Left kidney (tissue), 2 donors: ENCODE results near the gene FAM187B. TPM values are rescaled to one million over a fixed set of nuclear protein-coding genes. Genes with fewer than 3 reads are reported as not detected.
"Not testable (repeated sequence)": the region's sequence is repeated elsewhere in the genome, so short reads cannot be mapped to it uniquely, and the experiment has no call there.

Experiments
- DNase-seq: peaks from one replicate; pipeline ENCODE4 v3.0.0-alpha.2; 2013
- polyA plus RNA-seq: library from polyadenylated mRNA; unstranded; fragments of 120-200 nt; gene quantifications from one replicate; pipeline ENCODE4 v1.2.1, GENCODE V29; 2013; ENCODE audit not compliant: insufficient read length

Gene FAM187B
- polyA plus RNA-seq, 1 donor = not detected

DNA sequence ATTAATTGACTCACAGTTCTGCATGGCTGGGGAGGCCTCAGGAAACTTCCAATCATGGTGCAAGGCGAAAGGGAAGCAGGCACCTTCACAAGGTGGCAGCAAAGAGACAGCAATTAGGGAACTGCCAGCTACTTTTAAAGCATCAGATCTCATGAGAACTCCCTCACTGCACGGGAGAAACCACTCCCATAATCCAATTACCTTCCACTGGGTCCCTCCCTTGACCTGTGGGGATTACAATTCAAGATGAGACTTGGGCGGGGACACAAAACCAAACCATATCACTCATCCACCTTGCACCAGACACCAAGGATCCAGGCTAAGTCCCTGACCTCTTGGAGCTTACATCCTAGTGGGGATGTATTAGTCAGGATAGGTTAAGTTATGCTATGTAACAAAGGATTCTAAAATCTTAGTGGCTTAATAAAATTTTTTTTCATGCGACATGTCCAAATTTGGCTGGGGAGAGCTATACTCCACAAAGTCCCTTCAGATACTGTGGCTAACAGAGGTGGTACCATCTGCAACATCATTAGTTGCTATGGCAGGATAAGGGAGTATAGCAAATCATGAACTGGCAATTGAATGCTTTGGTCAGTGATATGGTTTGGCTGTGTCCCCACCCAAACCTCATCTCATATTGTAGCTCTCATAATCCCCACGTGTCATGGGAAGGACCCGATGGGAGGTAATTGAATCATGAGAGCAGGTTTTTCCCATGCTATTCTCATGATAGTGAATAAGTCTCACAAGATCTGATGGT is 8.3 kb upstream of the FAM187B start:
- DNase-seq = no peak

DNA sequence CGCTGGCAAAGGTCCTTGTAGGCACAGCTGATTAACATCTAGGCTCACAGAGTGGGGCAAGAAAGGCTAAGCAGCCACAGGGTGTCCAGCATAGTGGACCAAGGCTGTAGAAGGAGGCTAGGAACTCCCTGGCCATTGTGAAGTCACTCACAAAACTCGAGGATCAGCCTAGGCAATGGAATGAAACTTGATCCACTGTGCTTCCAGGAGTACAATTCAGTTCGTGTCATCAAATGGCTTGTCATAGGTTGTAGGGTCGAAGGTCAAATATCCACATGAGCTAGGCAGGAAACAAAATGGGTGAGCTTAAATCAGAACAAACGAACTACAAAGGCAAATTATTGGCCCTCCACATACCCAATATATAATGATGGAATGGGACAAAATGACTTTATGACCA is 4.4 kb upstream of the FAM187B start:
- no peak for DNase-seq

DNA sequence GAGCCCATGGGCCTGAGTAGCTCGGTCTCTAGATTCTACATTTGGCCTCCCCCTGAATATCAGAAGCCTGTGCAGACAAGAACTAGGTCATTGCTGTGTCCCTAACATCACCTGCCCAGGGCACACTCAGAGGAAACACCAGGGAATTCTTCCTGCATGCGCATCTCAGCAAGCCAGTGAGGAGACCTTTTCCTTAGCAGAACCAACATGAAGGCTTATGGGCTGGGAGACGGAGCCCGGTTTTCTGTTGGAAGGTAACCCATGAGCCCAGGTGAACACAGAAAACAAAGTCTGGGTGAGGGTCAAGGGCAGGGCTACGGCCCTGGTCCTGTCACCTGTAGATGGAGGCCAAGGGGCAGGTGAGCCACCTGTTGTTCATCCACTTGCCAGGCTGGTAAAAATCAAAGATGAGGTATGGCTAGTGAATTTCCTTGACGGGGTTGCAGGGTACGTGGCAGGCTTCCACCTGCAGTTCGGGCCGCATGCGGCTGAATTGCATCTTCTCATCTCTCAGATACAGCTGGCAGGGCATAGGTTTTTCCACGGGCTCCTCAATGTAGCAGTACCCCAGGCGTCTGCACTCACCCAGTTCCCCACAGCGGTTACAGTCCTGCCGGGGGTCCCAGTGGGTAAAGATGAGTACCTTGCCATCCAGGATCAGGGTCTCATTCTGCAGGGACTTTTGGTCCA is 3.6 kb upstream of the FAM187B start:
- DNase-seq = no peak

DNA sequence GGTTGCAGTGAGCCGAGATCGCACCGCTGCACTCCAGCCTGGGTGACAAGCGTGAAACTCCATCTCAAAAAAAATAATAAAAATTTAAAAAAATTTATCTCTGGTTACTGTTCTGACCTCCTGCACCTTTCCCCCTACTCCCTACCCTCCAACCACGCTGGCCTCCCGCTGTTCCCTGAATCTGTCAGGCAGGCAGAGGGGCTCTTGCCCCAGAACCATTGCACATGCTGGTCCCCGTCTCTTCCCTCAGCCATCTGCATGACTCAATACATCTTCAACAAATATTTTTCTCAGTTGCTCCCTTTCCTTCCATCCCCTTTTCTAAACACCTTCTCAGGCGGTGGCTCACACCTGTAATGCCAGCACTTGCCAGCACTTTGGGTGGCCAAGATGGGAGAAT is 1.1 kb upstream of the FAM187B start:
- no peak for DNase-seq

DNA sequence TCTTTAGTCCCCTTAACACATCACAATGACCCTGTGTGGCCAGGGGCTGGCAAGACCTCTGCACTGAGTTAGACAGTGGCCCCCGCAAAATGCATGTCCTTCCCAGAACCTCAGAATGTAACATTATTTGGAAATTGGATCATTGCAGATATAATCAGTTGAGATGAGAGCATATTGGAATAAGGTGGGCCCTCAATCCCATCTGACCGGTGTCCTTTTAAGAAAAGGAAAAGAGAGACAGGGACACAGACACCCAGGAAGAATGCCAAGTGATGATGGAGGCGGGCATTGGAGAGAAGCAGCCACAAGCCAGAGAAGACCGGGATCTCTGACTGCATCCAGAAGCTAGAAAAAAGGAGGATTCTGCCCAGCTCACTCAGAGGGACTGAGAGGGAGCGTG is 1.8 kb downstream of the FAM187B start:
- no peak for DNase-seq

DNA sequence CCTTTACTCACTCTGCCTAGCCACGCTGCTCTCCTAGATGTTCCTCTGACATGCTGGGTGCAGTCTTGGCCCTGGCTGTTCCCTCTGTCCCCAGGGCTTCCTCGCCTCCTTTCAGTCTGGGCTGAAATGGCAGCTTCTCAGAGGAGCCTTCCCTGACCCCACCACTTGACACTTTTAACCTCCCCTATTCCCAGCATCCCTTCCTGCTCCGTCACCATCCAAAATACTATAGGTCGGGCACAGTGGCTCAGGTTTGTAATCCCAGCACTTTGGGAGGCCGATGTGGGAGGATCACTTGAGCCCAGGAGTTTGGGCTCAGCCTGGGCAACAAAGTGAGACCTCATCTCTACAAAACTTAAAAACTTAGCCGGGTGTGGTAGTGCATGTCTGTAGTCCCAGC is 2.6 kb downstream of the FAM187B start:
- no peak for DNase-seq

DNA sequence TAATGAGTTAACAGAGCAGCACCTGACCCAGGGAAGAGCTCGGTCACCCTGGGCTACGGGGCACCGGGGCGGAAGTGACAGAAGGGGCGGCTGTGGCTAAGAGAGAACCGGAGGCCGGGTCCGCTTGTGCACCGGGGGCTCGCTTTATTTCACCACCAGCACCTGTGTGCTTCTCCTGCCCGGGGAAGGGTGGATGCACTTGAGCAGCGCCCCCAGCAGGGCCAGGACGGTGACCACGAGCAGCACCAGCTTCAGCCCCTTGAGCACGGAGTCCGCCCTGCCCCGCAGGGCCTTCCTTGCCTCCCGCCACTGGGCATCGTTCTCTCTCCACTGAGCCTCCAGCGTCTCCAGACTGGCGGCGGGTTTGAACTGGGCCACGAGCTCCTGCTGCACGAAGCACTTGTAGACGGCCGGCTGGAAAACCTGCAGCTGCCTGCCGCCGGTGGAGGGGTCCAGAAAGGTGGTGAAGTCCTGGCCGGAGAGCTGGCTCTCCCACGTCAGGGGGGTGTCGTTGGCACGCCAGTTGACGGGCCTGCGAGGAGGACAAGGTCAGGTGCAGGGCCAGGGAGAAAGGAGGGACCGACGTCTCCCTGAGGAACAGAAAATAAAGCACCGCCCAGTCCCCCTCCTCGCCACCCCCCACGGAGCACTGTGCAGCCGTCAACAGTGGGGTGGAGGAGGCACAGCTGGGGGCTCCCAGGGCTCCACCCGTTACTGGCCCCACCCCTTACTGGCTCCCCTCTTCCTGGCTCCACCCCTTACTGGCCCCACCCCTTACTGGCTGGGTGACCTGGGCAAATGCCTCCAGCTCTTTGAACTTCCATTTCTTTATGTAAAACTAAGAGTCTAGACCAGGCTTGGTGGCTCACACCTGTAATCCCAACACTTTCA is 3.6 kb downstream of the FAM187B start:
- DNase-seq = no peak

DNA sequence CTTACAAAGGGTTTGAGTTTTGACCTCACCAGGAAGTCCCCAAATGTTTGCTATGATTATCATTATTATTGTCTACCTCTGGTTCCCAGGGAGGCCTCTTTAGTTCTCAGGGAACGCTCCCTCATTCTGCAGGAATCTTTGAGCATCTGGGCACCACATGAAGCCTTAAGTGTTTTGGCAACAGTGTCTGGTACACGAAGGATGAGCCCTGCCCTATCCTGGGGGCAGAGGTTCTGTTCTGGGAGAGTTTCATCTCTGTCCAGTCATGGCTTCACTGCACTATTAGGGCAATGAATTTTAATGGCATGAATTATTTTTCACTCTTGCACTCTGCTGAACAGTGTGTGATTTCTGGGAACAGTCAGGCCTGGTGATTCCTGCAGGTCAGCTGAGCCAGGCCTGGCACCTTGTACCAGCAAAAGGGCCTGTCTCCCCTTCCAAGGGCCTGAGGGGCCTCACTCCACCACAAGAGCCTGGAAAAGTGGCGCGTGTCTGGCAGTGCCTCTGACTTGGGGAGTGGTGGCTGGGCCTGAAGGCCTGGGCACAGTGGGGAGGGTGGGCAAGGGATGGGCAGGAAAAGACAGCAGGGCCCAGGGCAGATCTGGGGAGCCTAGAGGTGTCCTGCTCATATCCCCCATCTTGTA is 4.6 kb downstream of the FAM187B start:
- no peak for DNase-seq

DNA sequence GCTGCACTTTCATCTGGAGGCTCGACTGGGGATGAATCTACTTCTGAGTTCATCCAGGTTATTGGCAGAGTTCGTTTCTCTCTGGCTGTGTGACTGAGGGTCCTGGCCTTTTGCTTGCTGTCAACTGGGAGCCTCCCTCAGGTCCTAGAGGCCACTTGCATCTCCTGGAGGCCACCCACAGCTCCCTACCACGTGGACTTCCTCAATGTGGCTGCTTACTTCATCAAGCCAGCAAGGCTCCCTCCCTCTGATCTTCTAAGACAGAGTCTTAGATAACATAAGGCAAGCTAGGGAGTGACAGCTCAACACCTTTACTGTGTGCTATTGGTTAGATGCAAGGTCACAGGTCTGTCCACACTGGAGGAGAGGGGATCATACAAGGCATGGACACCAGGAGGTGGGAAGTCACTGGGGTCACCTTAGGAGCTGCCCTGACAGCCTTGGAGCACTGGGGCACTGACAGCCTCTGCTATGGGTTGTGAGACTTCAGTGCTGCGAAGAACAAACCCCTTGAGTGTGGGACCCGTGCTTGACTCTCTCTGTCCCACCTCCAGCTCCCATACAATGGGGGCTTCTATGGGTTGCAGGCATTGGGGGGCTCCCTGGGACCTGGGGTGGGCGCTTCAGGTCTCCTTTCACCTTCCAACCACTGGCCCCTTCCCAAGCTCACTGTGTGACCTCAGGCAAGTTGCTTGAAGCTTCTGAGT is 5.3 kb downstream of the FAM187B start:
- no peak for DNase-seq

DNA sequence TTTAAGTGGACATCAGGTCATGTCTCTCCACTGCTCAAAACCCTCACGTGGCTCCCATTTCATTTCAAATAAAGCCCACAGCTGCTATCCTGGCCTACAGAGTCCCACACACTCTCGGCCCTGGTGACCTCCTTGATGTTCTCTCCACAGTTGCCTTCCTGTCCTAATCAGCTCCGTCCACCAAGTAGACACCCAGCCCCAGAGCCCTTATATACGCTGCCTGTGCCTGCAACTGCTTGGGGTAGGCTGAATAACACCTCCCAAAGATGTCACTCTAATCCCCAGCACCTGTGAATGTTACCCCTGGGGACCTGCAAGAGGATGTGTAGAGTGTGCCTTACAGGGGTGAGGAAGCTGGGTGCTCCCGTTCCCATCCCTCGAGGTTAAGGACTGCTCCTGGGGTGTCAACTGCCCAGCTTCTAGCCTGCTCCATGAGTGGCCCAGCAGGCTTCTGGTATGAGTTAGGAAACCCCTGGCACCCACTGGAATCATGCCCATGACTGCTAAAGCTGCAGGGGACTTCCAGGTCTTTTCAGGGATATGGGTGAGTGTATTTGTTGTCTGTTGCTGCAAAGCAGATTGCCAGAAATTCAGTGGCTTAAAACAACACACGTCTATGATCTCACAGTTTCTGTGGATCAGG is 6.0 kb downstream of the FAM187B start:
- no peak for DNase-seq

DNA sequence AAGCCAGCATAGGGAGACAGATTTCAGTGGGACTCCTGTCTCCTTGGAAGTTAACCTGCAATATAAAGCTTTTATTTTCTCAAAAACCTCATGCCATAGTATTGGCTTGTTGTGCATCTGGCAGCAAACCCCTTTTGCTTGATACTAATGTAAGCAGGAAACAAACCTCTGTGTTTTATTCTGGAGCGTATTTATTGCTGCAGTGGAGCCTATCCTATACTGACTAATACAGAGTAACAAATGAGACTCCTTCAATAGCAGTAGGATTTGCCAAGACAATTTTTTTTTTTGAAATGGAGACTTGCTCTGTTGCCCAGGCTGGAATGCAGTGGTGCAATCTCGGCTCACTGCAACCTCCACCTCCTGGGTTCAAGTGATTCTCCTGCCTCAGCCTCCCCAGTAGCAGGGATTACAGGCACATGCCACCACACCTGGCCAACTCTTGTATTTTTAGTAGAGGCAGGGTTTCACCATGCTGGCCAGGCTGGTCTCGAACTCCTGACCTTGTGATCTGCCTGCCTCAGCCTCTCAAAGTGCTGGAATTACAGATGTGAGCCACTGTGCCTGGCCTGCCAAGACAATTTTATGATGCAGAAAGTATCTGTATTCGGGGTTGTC is 7.5 kb downstream of the FAM187B start:
- DNase-seq = not testable (repeated sequence)

DNA sequence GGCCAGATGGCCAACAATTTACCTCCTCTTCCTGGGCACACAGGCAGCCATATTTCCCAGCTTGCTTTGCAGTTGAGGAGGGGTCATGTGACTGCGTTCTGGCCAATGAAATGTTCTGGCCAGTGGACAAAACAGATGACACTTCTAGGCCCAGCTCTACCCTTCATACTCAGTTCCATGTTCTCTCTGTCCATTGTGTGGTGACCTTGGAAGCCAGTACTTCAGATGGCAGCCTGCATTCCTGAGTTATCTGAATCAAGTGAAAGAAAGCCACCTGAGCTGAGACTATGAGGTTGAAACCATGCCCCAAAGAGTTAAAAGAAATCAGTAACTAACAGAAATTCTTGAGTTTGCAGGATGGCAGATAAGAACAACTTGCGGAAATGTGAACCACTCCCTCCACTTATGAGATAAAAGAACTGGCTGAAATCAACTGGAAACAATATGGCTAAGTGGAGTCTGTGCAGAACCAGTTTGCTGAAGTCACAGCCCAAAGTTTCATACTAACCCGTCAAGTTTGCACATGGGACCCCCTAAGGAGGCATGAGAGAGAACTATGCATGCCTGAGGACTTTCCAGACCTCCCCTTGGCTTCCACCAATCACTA is 8.1 kb downstream of the FAM187B start:
- no peak for DNase-seq

DNA sequence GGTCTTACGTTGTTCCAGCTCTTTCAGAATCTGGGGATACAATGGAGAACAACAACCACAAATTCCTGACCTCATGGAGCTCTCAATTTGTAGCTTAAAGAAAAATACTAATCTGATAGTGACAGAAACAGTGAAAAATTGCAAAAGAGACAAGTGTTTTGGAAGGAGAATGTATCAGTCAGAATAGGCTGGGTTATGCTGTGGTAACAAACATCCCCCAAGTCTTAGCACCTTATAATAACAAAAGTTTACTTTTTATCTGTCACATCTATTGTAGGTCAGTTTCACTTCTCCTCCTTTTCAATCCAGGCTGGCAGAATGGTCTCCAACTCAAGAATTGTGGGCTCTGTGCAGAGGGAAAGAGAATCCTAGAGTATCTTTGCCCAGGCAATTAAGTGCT is 9.5 kb downstream of the FAM187B start:
- DNase-seq = no peak

DNA sequence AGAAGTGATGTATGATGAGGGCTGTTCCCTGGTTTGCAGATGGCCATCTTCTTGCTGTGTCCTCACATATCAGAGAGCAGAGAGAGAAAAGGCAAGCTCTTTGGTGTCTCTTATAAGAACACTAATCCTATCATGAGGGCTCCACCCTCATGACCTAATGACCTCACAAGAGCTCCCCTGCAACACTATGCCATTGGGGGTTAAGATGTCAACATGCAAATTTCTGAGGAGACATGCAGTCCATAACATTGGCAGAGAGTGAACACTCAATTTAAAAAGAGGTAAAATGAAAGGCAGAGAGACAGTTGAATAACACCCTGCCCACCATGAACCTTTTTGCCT is 10.9 kb downstream of the FAM187B start:
- DNase-seq = no peak

DNA sequence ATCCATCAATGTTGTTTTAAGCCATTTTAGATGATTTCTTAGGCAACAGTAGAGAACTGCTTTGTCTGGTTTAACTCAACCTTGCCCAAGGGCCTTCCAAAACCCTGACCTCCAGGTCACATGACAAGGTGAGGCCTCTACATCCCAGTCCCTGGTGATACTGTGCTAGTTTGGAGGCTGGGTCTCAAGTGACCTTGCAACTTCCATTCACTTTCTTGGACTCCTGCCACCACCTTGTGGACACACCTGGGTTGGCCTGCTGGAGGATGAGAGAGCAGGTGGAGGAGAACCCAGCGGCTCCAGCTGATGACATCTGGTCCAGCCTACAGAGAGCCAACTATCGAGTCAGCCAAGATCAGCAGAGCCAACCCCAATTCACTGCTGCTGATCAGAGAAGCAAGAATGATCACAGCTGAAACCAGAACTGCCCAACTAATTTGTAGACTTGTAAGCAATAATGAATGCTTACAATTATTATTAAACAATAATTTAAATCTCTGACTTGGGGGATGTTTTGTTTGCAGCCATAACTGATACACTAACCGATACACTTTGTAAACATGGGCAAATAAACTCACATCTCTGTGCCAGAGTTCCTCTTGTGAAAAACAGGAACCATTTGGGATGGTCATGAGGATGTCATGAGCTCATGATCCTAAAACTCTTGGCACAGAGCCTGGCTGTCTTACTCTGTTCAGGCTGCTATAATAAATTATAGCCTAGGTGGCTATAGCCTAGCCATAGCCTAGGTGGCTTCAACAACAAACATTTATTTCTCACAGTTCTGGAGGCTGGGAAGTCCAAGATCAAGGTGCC is 11.5 kb downstream of the FAM187B start:
- DNase-seq = no peak

DNA sequence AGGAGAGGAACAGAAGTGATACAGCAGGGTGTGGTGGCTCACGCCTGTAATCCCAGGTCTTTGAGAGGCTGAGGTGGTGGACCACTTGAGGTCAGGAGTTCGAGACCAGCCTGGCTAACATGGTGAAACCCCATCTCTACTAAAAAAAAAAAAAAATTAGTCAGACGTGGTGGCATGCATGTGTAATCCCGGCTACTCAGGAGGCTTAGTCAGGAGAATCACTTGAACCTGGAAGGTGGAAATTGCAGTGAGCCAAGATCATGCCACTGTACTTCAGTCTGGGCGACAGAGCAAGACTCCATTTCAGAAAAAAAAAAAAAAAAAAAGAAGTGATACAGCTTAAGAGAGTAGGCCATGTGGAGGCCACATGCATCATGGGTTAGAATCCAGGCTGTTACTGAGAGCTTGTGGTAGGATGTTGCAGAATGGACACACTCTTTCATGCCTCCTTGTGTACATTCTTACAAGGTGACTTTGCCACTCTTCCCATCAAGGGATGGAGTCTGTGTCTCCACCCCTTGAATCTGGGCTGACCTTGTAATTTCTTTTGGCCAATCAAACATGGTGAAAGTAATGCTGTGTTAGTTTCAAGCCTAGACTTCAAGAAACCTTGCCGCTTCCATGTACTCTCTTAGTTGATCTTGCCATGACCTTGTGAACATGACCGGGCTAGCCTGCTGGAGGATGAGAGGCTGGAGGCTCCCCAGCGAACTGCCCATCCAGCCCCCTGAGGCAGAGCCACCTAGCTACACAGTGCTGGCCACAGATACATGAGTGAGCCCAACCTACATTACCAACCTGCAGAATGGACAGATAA is 12.3 kb downstream of the FAM187B start:
- DNase-seq = no peak

DNA sequence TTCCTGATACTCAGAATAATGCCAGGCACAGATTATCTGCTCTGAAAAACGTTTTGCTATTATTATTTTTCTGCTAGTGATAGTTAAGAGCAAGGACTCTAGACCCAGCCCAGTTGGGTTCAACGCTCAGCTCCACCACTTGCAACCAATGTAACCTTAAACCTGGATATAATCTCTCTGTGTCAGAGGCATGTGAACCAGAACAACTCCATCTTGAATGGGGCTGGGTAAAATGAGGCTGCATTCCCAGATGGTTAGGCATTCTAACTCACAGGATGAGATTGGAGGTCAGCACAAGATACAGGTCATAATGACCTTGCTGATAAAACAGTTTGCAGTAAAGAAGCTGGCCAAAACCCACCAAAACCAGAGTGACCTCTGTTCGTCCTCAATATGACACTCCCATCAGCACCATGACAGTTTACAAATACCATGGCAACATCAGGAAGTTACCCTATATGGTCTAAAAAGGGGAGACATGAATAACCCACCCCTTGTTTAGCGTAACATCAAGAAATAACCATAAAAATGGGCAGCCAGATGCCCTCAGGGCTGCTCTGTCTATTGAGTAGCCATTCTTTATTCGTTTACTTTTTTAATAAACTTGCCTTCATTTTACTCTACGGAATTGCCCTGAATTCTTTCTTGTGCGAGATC is 13.6 kb downstream of the FAM187B start:
- DNase-seq = no peak
